Activated B cell treated with CpG ODN at 0.5 μM for 24 hours (primary cell): ENCODE results near the gene MED16. TPM values are rescaled to one million over a fixed set of nuclear protein-coding genes. Genes with fewer than 3 reads are reported as not detected.
"Not testable (repeated sequence)": the region's sequence is repeated elsewhere in the genome, so short reads cannot be mapped to it uniquely, and the experiment has no call there.

ENCODE experiments used
- ATAC-seq: fragments of 200-7000 bp; cut with Tn5 transposase; one replicate; pipeline ENCODE4 v1.10.0; 2021; ENCODE audit warnings: low read depth, mild to moderate bottlenecking, moderate library complexity
- CTCF ChIA-PET: fragments of 350-600 bp; sonication (Branson Sonifier 250); formaldehyde crosslinking; loops from one replicate; lab custom pipeline; 2021; ENCODE audit warnings: antibody characterized with exemption; lab: Charles Lee
- POLR2A ChIA-PET: fragments of 350-600 bp; sonication (Branson Sonifier 250); formaldehyde crosslinking; loops from one replicate; lab custom pipeline; 2021; ENCODE audit warnings: antibody characterized with exemption; lab: Charles Lee
- DNase-seq: peaks from one replicate; pipeline ENCODE4 v3.0.0; 2022
- H3K27ac Mint-ChIP-seq: one replicate; pipeline ENCODE4 v1.8.0; 2020; ENCODE audit warnings: mixed read lengths
- H3K27me3 Mint-ChIP-seq: one replicate; pipeline ENCODE4 v1.8.0; 2021; ENCODE audit warnings: mixed read lengths
- H3K36me3 Mint-ChIP-seq: one replicate; pipeline ENCODE4 v1.8.0; 2021; ENCODE audit warnings: low read depth, mixed read lengths
- H3K4me1 Mint-ChIP-seq: one replicate; pipeline ENCODE4 v1.8.0; 2021; ENCODE audit warnings: mixed read lengths
- H3K4me3 Mint-ChIP-seq: one replicate; pipeline ENCODE4 v1.8.0; 2020; ENCODE audit warnings: mild to moderate bottlenecking, mixed read lengths
- H3K9me3 Mint-ChIP-seq: one replicate; pipeline ENCODE4 v1.8.0; 2020; ENCODE audit warnings: mixed read lengths
- intact Hi-C: fragments of 100-400 bp; cut with micrococcal nuclease; formaldehyde crosslinking; loops from one replicate; pipeline ENCODE4 v1.15.1; 2024
- total RNA-seq: library from RNA; stranded (reverse); gene quantifications from 2 replicates; pipeline ENCODE4 v1.2.3, GENCODE V29; 2022
- TF ChIP-seq, protein P1 (sequence below): fragments of 200-600 bp; IDR thresholded peaks from one replicate; pipeline ENCODE4 v1.8.0; 2022; ENCODE audit warnings: antibody characterized with exemption, mild to moderate bottlenecking

Gene MED16
- total RNA-seq, 1 donor from 2014 or later: 79.3 TPM

DNA sequence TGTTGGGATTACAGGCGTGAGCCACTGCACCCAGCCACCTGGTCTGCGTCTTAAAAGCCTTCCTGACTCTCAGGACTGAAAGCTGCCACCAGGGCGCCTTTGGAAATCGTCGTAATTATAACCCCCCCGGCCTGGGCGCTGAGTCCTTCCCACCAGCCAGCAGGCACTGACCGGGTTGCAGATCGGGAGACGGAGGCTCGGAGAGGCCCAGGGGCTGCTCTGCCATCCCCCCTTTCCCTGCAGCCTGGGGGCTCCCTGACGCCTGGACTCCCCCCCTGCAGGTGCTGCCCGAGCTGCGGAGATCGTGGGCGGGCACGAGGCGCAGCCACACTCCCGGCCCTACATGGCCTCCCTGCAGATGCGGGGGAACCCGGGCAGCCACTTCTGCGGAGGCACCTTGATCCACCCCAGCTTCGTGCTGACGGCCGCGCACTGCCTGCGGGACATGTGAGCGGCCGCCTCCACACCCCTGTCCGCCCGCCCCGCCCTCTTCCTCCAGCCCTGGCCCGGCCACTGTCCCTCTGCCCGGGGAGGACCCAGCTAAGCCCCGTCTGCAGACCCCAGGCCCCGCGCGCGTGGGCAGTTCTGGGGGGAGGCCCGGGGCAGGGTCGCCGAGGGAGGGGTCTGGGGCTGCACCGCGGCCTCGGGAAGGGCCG, 49.7 kb downstream of the MED16 start:
- Mint-ChIP-seq H3K27me3 (peaks cover 40% of the 10 kb centered on the region), H3K27ac (no peak overlapping the region), H3K4me3 (no peak overlapping the region), H3K9me3 (no peaks in the 10 kb centered on the region), H3K4me1 (peaks cover 11% of the 10 kb centered on the region), H3K36me3 (no peaks in the 10 kb centered on the region)
- ChIA-PET CTCF (no interaction called here), POLR2A (no interaction called here)
- ATAC-seq (no peak), DNase-seq (no peak)
- intact Hi-C loops: no loop called here
- TF ChIP-seq, protein P1, sequence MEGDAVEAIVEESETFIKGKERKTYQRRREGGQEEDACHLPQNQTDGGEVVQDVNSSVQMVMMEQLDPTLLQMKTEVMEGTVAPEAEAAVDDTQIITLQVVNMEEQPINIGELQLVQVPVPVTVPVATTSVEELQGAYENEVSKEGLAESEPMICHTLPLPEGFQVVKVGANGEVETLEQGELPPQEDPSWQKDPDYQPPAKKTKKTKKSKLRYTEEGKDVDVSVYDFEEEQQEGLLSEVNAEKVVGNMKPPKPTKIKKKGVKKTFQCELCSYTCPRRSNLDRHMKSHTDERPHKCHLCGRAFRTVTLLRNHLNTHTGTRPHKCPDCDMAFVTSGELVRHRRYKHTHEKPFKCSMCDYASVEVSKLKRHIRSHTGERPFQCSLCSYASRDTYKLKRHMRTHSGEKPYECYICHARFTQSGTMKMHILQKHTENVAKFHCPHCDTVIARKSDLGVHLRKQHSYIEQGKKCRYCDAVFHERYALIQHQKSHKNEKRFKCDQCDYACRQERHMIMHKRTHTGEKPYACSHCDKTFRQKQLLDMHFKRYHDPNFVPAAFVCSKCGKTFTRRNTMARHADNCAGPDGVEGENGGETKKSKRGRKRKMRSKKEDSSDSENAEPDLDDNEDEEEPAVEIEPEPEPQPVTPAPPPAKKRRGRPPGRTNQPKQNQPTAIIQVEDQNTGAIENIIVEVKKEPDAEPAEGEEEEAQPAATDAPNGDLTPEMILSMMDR: no peak

DNA sequence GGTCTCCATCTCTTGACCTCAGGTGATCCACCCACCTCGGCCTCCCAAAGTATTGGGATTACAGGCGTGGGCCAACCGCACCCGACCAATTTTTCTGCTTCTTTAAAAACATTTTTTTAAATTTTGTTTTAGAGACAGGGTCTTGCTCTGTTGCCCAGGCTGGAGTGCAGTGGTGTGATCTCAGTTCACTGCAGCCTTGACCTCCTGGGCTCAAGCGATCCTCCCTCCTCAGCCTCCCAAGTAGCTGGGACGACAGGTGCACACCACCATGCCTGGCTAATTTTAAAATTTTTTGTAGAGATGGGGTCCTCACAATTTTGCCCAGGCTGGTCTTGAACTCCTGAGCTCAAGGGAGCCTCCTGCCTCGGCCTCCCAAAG, 50.2 kb downstream of the MED16 start:
- CTCF ChIA-PET, intact Hi-C loops, ATAC-seq, H3K9me3 Mint-ChIP-seq, H3K36me3 Mint-ChIP-seq, H3K27ac Mint-ChIP-seq, H3K4me3 Mint-ChIP-seq, POLR2A ChIA-PET, DNase-seq: not testable (repeated sequence)
- Mint-ChIP-seq H3K4me1 (peaks cover 11% of the 10 kb centered on the region), H3K27me3 (peaks cover 38% of the 10 kb centered on the region)

DNA sequence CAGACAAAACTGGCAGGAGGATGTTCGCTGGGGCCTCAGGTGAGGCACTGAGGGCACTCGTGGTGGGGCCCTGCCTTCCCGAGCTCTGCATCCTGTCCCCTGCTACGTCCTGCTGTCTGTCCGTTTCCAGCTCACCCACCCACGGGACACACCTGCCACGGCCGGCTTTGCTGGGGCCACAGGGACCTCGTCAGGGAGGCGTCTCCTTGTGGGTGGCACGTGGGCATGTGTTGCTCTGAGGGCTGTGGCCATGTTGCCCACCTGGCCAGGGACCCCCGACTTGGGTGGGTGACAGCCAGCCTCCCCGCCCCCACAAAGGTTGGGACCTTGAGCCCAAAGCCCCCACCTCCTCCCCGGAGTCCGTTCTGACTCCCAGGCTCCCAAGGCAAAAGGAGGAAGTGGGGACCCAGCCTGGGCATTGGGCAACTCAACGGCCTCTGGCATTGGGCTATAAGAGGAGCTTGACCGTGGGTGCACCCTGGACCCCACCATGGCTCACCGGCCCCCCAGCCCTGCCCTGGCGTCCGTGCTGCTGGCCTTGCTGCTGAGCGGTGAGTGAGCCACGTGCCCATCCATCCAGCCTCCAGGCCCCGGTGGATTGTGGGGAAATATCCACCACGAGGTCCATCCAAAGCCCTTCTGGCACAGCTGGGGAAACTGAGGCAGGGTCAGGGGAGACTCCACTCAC, 52.3 kb downstream of the MED16 start, which contains the start of gene PRTN3:
PRTN3 (plus strand) TSS at position 481 of the 688 bp plus-strand sequence; CDS start at position 491, 10 bp downstream.
- POLR2A ChIA-PET: interaction anchor here (1.0 kb wide), 1 partner anchor 44 kb away, joined by 3 read pairs; the partner anchor contains the start of gene PTBP1
- Mint-ChIP-seq H3K4me1 (peaks cover 9% of the 10 kb centered on the region), H3K27ac (no peak within 1 kb of the TSS), H3K9me3 (no peaks in the 10 kb centered on the region), H3K36me3 (no peaks in the 10 kb centered on the region), H3K27me3 (peaks cover 30% of the 10 kb centered on the region), H3K4me3 (no peak within 1 kb of the TSS)
- CTCF ChIA-PET: no interaction called here
- intact Hi-C loops: no loop called here
- DNase-seq: no peak
- TF ChIP-seq, protein P1: no peak
- no peak for ATAC-seq

DNA sequence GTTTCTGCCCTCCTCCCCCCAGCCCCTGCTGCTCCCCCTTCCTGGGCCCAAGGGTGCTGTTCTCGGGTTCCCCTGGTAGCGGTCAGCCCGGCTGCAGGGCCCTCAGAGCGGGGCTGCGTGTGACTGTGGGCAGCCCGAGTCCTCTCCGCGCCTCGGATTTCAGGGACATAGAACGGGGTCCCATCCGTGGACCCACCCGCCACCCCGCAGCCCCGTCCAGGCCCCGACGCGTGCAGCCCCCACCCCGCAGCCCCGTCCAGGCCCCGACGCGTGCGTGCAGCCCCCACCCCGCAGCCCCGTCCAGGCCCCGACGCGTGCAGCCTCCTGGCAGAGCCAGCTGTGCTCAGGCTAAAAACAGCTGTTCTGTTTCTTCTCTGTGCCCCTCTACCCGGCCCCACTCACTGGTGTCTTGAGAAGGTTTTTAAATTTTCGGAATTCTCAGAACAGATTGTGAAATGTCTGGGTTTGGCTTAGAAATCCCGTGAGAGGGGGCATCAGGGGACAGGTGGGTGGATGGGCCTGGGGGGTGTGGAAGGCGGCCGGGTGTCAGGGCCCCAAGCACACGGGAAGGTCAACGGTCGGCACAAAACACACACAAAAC, 57.7 kb downstream of the MED16 start:
- H3K36me3 Mint-ChIP-seq: no peaks in the 10 kb centered on the region
- TF ChIP-seq, protein P1: no peak
- H3K9me3 Mint-ChIP-seq: no peaks in the 10 kb centered on the region
- no peak overlapping the region for H3K4me3 Mint-ChIP-seq
- H3K27ac Mint-ChIP-seq: no peak overlapping the region
- intact Hi-C loops: no loop called here
- ChIA-PET CTCF (no interaction called here), POLR2A (no interaction called here)
- DNase-seq: no peak
- peaks cover 17% of the 10 kb centered on the region for H3K27me3 Mint-ChIP-seq
- no peak for ATAC-seq
- no peaks in the 10 kb centered on the region for H3K4me1 Mint-ChIP-seq

DNA sequence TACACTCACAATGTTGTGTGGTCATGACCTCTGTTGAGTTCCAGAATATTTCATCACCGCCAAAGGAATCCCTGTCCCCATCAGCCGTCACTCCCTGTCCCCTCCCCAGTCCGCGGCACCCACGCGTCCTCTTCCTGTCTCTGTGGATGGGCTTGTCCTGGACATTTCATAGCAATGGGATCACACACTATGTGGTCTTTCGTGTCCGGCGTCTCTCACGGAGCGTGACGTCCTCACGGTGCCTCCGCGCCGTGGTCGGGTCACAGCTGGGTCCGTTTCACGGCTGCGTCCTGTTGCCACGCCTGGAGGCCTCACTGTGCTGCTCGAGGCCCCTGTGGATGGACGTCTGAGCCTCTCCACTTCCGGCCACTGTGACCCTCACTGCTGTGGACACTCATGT, 58.8 kb downstream of the MED16 start:
- ChIA-PET CTCF (no interaction called here), POLR2A (no interaction called here)
- DNase-seq (no peak), ATAC-seq (no peak)
- intact Hi-C loops: no loop called here
- H3K4me1 Mint-ChIP-seq: no peaks in the 10 kb centered on the region
- no peak overlapping the region for H3K4me3 Mint-ChIP-seq
- H3K36me3 Mint-ChIP-seq: no peaks in the 10 kb centered on the region
- TF ChIP-seq, protein P1: no peak
- H3K27me3 Mint-ChIP-seq: peaks cover 19% of the 10 kb centered on the region
- no peak overlapping the region for H3K27ac Mint-ChIP-seq
- H3K9me3 Mint-ChIP-seq: no peaks in the 10 kb centered on the region
